ENCODE data around the gene SLC16A1.
A peak's percentile ranks its signal among the peaks of the same experiment; 100 is the strongest.

Gene SLC16A1

DNA sequence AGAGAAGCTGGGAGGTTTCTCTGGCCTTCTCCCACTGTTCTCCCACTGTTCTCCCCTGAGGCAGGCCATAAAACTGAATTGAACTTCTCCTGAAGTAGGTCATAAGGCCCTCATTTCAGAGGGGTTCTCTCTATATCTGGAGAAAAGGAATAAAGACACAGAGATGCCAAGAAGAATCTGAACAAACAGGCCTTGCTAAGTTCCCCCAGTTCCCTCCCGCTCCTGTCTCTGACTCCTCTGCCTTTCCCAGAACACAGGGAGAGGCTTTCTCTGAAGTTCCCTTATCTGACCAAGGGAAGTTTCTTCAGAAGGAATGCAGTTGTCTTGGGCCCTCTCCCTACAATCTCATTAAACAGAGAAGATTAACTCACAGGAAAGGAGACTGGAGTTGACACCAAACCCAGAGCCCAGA is 83.4 kb downstream of the SLC16A1 start:
- no peak overlapping the region for H2AK5ac ChIP-seq (ENCODE audit: low read depth, low read length)
- no peak overlapping the region for H2BK120ac ChIP-seq (ENCODE audit: low read depth, low read length)
- no CpG with 5 or more reads among the region's 1 CpG for WGBS, 2 donors (ENCODE audit: extremely low coverage in 2 of 2, insufficient read length in 2 of 2, insufficient replicate concordance in 1 of 2)
- no peak overlapping the region for H2AFZ ChIP-seq (ENCODE audit: low read length)
- no peak overlapping the region for H3K9ac ChIP-seq (ENCODE audit: low read depth, low read length, poor library complexity)
- no peak overlapping the region for H2BK5ac ChIP-seq (ENCODE audit: low read length)
- no peak overlapping the region for H3K18ac ChIP-seq (ENCODE audit: low read length)
- H3K14ac ChIP-seq (ENCODE audit: low read length) = no peak overlapping the region
- no peak for DNase-seq (ENCODE audit: low spot score)
- H3K4me1 ChIP-seq (ENCODE audit: control insufficient read depth in 2 of 2, insufficient read depth in 1 of 2, low read depth in 1 of 2, low read length in 2 of 2) = peaks cover 0 to 8% of the 10 kb centered on the region in 2 donors
- H2BK15ac ChIP-seq (ENCODE audit: low read length) = no peak overlapping the region
- H3K9me3 ChIP-seq (replicated peaks in 1 of 2; ENCODE audit: control insufficient read depth in 2 of 2, insufficient read depth in 1 of 2, low read depth in 1 of 2, low read length in 2 of 2) = no peaks in the 10 kb centered on the region
- H3K4ac ChIP-seq (ENCODE audit: low read length) = no peak overlapping the region
- peak overlapping the region; percentile 38 for H3K27ac ChIP-seq (replicated peaks; ENCODE audit: low read length)
- H2BK12ac ChIP-seq (ENCODE audit: low read length) = no peak overlapping the region
- no peak overlapping the region for H4K8ac ChIP-seq (ENCODE audit: low read depth, low read length)
- H4K91ac ChIP-seq (ENCODE audit: low read depth, low read length, poor library complexity) = no peak overlapping the region
- H3K79me1 ChIP-seq (ENCODE audit: low read depth, low read length) = no peaks in the 10 kb centered on the region
- H3K27me3 ChIP-seq (ENCODE audit: control insufficient read depth in 3 of 3, insufficient read depth in 3 of 3, low read depth in 1 of 3, low read length in 3 of 3) = no peaks in the 10 kb centered on the region
- H3K4me3 ChIP-seq (ENCODE audit: low read length in 2 of 2) = no peak overlapping the region
- H3K23ac ChIP-seq (ENCODE audit: low read depth, low read length, poor library complexity) = no peak overlapping the region
- H3K36me3 ChIP-seq (replicated peaks in 1 of 2; ENCODE audit: control insufficient read depth in 2 of 2, insufficient read depth in 2 of 2, low read length in 2 of 2) = no peaks in the 10 kb centered on the region
- H3K4me2 ChIP-seq (ENCODE audit: insufficient read depth, low read length, poor library complexity, severe bottlenecking) = no peak overlapping the region

DNA sequence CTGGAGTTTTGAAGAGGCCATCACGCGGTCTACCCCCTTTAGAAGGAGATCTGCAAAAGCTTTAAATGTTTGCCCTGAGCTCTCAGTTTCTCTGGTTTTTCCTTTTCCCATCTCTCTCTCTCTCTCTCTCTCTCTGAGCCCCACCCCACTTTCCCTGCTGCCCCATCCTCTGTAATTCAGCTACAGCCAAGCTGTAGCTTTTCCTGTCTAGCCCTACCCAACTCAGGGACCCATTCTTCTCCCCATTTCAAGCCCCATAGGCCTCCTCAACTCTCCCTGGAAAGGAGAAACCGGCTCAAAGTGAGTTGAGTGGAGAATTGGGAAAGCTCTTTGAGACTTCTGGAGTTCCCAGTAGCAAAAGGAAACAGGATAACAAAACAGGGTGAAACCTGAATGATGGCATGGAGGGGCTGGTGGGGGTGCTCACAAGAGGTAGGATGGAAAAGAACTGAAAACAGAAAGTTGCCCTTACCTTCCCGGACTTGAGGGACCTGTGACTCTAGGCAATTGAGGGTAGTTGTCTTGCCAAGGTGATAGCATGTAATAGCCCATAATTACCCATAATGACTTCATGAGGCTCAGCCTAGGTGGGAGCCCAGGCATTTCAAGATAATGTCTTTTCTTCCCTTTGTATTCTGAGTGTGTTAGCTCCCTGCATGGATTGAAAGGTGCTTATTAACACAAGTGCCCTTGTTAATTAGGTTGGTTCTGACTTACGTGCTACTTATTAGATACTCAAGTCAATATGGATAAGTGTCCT is 84.9 kb downstream of the SLC16A1 start:
- H2BK120ac ChIP-seq (ENCODE audit: low read depth, low read length) = no peak overlapping the region
- H3K18ac ChIP-seq (ENCODE audit: low read length) = no peak overlapping the region
- H4K91ac ChIP-seq (ENCODE audit: low read depth, low read length, poor library complexity) = no peak overlapping the region
- no peak overlapping the region for H4K8ac ChIP-seq (ENCODE audit: low read depth, low read length)
- no peak overlapping the region for H2BK15ac ChIP-seq (ENCODE audit: low read length)
- H3K36me3 ChIP-seq (replicated peaks in 1 of 2; ENCODE audit: control insufficient read depth in 2 of 2, insufficient read depth in 2 of 2, low read length in 2 of 2) = no peaks in the 10 kb centered on the region
- no peak for DNase-seq (ENCODE audit: low spot score)
- H2AK5ac ChIP-seq (ENCODE audit: low read depth, low read length) = no peak overlapping the region
- no peak overlapping the region for H3K23ac ChIP-seq (ENCODE audit: low read depth, low read length, poor library complexity)
- peaks cover 0 to 8% of the 10 kb centered on the region in 2 donors for H3K4me1 ChIP-seq (ENCODE audit: control insufficient read depth in 2 of 2, insufficient read depth in 1 of 2, low read depth in 1 of 2, low read length in 2 of 2)
- H2BK5ac ChIP-seq (ENCODE audit: low read length) = no peak overlapping the region
- WGBS, 2 donors (ENCODE audit: extremely low coverage in 2 of 2, insufficient read length in 2 of 2, insufficient replicate concordance in 1 of 2) = no CpG with 5 or more reads among the region's 5 CpGs
- H3K27me3 ChIP-seq (ENCODE audit: control insufficient read depth in 3 of 3, insufficient read depth in 3 of 3, low read depth in 1 of 3, low read length in 3 of 3) = no peaks in the 10 kb centered on the region
- no peaks in the 10 kb centered on the region for H3K79me1 ChIP-seq (ENCODE audit: low read depth, low read length)
- no peak overlapping the region for H3K4ac ChIP-seq (ENCODE audit: low read length)
- H3K14ac ChIP-seq (ENCODE audit: low read length) = no peak overlapping the region
- no peaks in the 10 kb centered on the region for H3K9me3 ChIP-seq (replicated peaks in 1 of 2; ENCODE audit: control insufficient read depth in 2 of 2, insufficient read depth in 1 of 2, low read depth in 1 of 2, low read length in 2 of 2)
- no peak overlapping the region for H3K4me2 ChIP-seq (ENCODE audit: insufficient read depth, low read length, poor library complexity, severe bottlenecking)
- H2AFZ ChIP-seq (ENCODE audit: low read length) = no peak overlapping the region
- no peak overlapping the region for H3K9ac ChIP-seq (ENCODE audit: low read depth, low read length, poor library complexity)
- no peak overlapping the region for H2BK12ac ChIP-seq (ENCODE audit: low read length)
- no peak overlapping the region for H3K4me3 ChIP-seq (ENCODE audit: low read length in 2 of 2)
- no peak overlapping the region for H3K27ac ChIP-seq (replicated peaks; ENCODE audit: low read length)

DNA sequence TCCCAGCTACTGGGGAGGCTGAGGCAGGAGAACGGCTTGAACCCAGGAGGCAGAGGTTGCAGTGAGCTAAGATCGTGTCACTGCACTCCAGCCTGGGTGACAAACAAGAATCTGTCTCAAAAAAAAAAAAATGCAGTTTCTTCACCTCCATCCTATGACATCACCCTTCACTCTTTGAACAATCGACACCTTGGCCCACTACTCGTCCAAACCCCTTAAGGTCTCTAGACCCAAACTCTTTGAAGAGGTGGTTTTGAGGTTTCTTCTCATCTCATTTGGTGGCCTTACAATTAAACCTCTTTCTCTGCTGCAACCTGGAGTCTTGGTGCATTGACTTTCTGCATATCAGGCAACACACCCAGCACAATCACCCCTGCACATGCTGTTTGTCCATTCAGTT is 86.1 kb downstream of the SLC16A1 start:
- no peak overlapping the region for H2BK120ac ChIP-seq (ENCODE audit: low read depth, low read length)
- no peak overlapping the region for H3K4ac ChIP-seq (ENCODE audit: low read length)
- no peak overlapping the region for H3K18ac ChIP-seq (ENCODE audit: low read length)
- H4K8ac ChIP-seq (ENCODE audit: low read depth, low read length) = no peak overlapping the region
- no CpG with 5 or more reads among the region's 4 CpGs for WGBS, 2 donors (ENCODE audit: extremely low coverage in 2 of 2, insufficient read length in 2 of 2, insufficient replicate concordance in 1 of 2)
- no peak overlapping the region for H3K4me3 ChIP-seq (ENCODE audit: low read length in 2 of 2)
- H2AK5ac ChIP-seq (ENCODE audit: low read depth, low read length) = no peak overlapping the region
- DNase-seq (ENCODE audit: low spot score) = no peak
- H3K27ac ChIP-seq (replicated peaks; ENCODE audit: low read length) = no peak overlapping the region
- no peak overlapping the region for H2BK15ac ChIP-seq (ENCODE audit: low read length)
- no peak overlapping the region for H3K4me2 ChIP-seq (ENCODE audit: insufficient read depth, low read length, poor library complexity, severe bottlenecking)
- no peaks in the 10 kb centered on the region for H3K9me3 ChIP-seq (replicated peaks in 1 of 2; ENCODE audit: control insufficient read depth in 2 of 2, insufficient read depth in 1 of 2, low read depth in 1 of 2, low read length in 2 of 2)
- H3K4me1 ChIP-seq (ENCODE audit: control insufficient read depth in 2 of 2, insufficient read depth in 1 of 2, low read depth in 1 of 2, low read length in 2 of 2) = peaks cover 0 to 8% of the 10 kb centered on the region in 2 donors
- H2BK5ac ChIP-seq (ENCODE audit: low read length) = no peak overlapping the region
- no peak overlapping the region for H3K23ac ChIP-seq (ENCODE audit: low read depth, low read length, poor library complexity)
- no peak overlapping the region for H2BK12ac ChIP-seq (ENCODE audit: low read length)
- no peaks in the 10 kb centered on the region for H3K79me1 ChIP-seq (ENCODE audit: low read depth, low read length)
- H3K27me3 ChIP-seq (ENCODE audit: control insufficient read depth in 3 of 3, insufficient read depth in 3 of 3, low read depth in 1 of 3, low read length in 3 of 3) = no peaks in the 10 kb centered on the region
- no peak overlapping the region for H3K14ac ChIP-seq (ENCODE audit: low read length)
- H4K91ac ChIP-seq (ENCODE audit: low read depth, low read length, poor library complexity) = no peak overlapping the region
- H2AFZ ChIP-seq (ENCODE audit: low read length) = no peak overlapping the region
- no peaks in the 10 kb centered on the region for H3K36me3 ChIP-seq (replicated peaks in 1 of 2; ENCODE audit: control insufficient read depth in 2 of 2, insufficient read depth in 2 of 2, low read length in 2 of 2)
- no peak overlapping the region for H3K9ac ChIP-seq (ENCODE audit: low read depth, low read length, poor library complexity)

DNA sequence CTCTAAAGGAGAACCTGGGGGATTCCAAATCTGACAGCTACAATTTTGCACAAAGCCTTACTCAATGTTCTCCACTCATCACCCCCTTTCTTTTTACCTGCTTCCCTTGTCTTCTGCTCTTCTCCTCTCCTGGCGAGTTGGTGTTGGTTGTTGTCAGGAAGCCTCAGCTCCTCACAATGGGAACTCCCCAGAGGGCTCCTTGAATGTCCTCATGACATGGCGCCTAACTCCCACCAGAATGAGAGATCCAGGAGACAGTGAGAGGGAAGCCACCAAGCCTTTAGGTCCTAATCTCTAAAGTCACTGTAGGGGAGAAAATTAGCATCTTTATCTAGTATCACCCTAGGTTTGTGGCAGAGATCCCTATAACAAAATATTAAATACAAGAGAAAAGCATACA is 87.8 kb downstream of the SLC16A1 start:
- no peak overlapping the region for H3K4me2 ChIP-seq (ENCODE audit: insufficient read depth, low read length, poor library complexity, severe bottlenecking)
- no CpG with 5 or more reads among the region's 2 CpGs for WGBS, 2 donors (ENCODE audit: extremely low coverage in 2 of 2, insufficient read length in 2 of 2, insufficient replicate concordance in 1 of 2)

More for the DNA sequence above, 87.8 kb downstream of the SLC16A1 start:
- Histone ChIP-seq H4K8ac (ENCODE audit: low read depth, low read length) (no peak overlapping the region), H3K4me3 (ENCODE audit: low read length in 2 of 2) (no peak overlapping the region), H4K91ac (ENCODE audit: low read depth, low read length, poor library complexity) (no peak overlapping the region), H3K27me3 (ENCODE audit: control insufficient read depth in 3 of 3, insufficient read depth in 3 of 3, low read depth in 1 of 3, low read length in 3 of 3) (no peaks in the 10 kb centered on the region), H3K14ac (ENCODE audit: low read length) (no peak overlapping the region), H2BK5ac (ENCODE audit: low read length) (no peak overlapping the region), H2BK120ac (ENCODE audit: low read depth, low read length) (no peak overlapping the region), H2BK15ac (ENCODE audit: low read length) (no peak overlapping the region), H3K4me1 (ENCODE audit: control insufficient read depth in 2 of 2, insufficient read depth in 1 of 2, low read depth in 1 of 2, low read length in 2 of 2) (peaks cover 0 to 8% of the 10 kb centered on the region in 2 donors), H3K23ac (ENCODE audit: low read depth, low read length, poor library complexity) (no peak overlapping the region), H3K4ac (ENCODE audit: low read length) (no peak overlapping the region), H2AK5ac (ENCODE audit: low read depth, low read length) (no peak overlapping the region), H3K27ac (replicated peaks; ENCODE audit: low read length) (no peak overlapping the region), H2BK12ac (ENCODE audit: low read length) (no peak overlapping the region), H3K79me1 (ENCODE audit: low read depth, low read length) (no peaks in the 10 kb centered on the region), H3K9ac (ENCODE audit: low read depth, low read length, poor library complexity) (no peak overlapping the region), H2AFZ (ENCODE audit: low read length) (no peak overlapping the region), H3K36me3 (replicated peaks in 1 of 2; ENCODE audit: control insufficient read depth in 2 of 2, insufficient read depth in 2 of 2, low read length in 2 of 2) (no peaks in the 10 kb centered on the region), H3K18ac (ENCODE audit: low read length) (no peak overlapping the region), H3K9me3 (replicated peaks in 1 of 2; ENCODE audit: control insufficient read depth in 2 of 2, insufficient read depth in 1 of 2, low read depth in 1 of 2, low read length in 2 of 2) (no peaks in the 10 kb centered on the region)
- no peak for DNase-seq (ENCODE audit: low spot score)

All from neuronal stem cell (in vitro differentiated cells).